Epithelial cell of prostate (primary cell): ENCODE measurements around the gene LY9.
A peak's percentile ranks its signal among the peaks of the same experiment; 100 is the strongest.

Source experiments
- DNase-seq: peaks from one replicate; pipeline ENCODE4 v3.0.0-alpha.2; 2011; ENCODE audit warnings: low read depth, low spot score
- H3K27ac ChIP-seq: fragments of 450-650 bp; 2 replicates; pipeline ENCODE4 v1.5.1; 2017; ENCODE audit warnings: mild to moderate bottlenecking

The LY9 gene

DNA sequence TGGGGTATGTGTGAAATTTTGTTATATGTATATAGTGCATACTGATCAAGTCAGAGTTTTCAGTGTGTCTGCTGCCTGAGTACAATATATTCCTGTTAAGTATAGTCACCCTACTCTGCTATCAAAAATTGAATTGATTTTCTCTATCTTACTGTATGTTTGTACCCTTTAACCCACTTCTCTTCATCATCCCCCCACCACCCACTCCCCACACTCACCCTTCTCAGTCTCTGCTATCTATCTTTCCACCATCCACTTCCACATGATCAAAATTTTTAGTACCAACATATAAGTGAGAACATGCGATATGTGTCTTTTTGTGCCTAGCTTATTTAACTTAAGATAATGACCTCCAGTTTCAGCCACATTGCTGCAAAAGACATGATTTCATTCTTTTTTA, 4.2 kb downstream of the LY9 start:
- no peak for DNase-seq
- no peak overlapping the region for H3K27ac ChIP-seq

DNA sequence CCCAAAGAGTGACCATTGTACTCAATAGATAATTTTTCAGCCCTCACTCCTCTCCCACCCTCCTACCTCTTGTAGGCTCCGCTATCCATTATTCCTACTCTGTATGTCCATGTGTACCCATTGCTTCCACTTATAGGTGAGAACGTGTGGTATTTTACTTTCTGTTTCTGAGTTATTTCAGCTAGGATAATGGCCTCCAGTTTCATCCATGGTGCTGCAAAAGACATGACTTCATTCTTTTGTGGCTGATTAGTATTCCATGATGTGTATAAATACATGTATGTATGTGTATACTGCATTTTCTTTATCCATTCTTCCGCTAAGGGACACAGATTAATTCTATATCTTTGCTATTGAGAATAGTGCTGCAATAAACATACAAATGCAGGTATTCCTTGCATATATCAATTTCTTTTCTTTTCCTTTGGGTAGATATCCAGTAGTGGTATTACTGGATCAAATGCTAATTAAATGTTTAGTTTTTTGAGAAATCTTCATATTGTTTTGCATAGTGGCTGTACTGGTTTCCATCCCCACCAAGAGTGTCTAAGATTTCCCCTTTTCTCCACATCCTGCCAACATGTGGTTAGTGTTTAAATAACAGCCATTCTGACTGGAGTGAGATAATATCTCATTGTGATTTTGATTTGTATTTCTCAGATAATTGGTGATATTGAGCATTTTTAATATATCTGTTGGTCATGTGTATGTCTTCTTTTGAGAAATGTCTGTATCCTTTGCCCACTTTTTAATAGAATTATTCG, 4.9 kb downstream of the LY9 start:
- no peak for DNase-seq
- H3K27ac ChIP-seq: no peak overlapping the region

DNA sequence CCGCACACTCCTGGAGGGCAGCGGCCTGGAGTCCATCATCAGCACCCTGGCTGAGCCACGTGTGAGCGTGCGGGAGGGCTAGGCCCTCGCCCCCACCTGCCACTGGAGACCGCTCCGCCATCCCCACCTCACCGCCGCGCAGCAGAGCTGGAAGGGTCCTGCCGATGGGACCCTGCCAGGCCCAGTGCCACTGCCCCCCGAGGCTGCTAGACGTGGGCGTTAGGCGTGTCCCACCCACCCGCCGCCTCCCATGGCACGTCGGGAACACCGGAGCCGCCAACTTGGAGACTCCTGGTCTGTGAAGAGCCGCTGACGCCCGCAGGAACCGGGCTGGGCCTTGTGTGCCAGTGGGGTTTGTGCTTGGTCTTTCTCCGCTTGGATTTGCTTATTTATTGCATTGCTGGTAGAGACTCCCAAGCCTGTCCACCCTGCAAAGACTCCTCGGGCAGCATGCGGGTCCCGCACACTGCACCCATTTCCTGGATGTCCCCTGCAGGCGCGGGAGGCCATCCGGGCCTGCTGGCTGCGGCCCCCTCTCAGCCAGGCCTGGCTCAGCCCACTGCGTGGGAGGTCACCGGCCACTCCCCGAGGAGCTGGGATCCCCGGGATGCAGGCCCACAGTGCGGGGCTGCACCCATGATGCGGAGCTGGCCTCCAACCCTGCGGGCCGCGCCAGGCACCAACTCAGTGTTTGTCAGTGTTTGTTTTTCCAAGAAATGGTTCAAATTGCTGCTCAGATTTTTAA, 6.0 kb downstream of the LY9 start:
- no peak overlapping the region for H3K27ac ChIP-seq
- no peak for DNase-seq

DNA sequence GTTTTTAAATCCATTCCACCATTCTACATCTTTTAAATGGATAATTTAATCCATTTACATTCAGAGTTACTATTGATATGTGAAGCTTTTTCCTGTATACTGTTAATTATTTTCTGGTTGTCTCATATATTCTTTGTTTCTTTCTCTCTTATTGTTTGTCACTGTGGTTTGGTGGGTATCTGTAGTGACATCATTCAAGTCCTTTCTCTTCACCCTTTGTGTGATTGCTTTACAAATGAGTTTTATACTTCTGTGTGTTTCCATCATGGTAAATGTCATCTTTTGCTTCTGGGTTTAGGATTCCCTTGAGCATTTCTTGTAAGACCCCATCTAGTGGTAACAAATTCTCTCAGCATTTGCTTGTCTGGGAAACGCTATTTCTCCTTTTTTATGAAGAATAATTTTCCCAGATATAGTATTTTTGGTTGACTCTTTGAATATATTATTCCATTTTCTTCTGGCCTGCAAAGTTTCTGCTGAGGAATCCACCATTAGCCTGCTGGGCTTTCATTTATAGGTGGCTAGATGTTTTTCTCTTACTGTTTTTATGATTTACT, 10.2 kb downstream of the LY9 start:
- DNase-seq: no peak
- no peak overlapping the region for H3K27ac ChIP-seq

DNA sequence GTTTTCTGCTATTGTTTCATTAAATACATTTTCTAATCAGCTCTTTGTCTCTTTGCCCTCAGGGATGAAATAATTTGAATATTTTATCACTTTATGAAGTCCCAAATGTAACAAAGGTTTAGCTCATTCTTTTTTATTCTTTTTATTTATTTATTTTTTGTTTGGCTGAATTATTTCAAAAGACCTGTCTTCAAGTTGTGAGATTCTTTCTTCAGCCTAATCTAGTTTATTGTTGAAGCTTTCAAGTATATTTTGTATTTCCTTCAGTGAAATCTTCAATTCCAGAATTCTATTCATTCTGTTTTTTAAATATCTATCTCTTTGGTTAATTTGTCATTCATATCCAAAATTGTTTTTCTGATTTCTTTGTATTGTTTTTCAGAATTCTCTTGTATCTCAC, 10.8 kb downstream of the LY9 start:
- H3K27ac ChIP-seq: no peak overlapping the region
- DNase-seq: no peak

DNA sequence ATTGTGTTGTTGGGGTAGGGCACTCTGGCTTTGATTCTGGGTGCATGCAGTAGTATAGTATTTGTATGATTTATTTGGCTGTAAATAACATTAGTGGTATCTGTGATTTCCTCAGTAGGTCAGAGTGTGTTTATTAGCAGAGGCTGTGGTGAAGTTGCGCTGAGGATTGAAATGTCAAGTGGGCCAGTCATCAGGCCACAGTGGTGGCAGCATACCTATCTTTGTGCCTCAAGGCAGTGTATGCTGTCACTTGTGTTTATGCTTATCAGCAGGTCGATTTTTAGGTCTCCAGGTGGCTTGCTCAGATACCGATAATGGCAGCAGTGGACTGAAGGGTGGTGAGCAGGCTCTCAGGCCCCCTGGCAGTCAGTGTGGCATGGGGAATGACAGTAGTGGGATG, 11.3 kb downstream of the LY9 start:
- no peak overlapping the region for H3K27ac ChIP-seq
- no peak for DNase-seq

DNA sequence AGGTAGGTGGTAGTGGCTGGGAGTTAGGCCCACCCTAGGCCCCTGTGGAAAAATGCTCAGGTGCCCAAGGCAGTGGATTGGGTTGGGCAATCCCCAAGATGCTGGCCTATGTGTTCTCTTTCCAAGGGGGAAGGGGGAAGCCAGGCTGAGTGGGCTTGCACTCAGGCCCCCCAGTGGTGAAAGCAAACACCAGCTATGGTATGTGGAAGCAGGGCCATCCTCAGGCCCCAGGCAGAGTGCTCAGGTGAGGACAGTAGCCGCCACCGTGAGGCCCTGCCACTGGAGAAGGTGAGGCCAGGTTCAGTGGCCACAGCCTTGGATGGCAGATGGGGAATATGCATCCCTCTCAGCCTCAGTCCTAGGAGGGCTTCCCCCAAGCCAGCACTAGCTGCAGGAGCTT, 11.8 kb downstream of the LY9 start:
- no peak for DNase-seq

DNA sequence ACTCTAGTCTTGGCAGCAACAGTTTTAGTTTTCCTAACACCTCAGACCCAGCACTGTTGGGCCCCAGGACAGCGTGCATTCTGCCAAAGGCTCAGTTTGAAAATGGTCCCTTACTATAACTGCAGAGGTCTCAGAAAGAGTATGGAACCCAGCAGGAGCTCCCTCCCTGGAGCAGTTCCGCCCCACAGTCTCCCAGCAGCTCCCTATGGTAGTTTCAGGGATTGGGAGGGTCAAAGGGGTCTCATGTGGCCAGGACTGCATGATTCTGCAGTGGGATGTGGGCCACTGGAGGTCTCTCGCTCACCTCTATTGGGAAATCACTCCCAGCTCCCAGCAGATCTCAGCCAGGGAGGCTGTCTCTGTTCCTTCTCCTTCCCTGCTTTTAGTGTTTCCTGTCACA, 12.3 kb downstream of the LY9 start:
- no peak for DNase-seq
- no peak overlapping the region for H3K27ac ChIP-seq

More for the DNA sequence above, 11.8 kb downstream of the LY9 start:
- H3K27ac ChIP-seq: no peak overlapping the region

DNA sequence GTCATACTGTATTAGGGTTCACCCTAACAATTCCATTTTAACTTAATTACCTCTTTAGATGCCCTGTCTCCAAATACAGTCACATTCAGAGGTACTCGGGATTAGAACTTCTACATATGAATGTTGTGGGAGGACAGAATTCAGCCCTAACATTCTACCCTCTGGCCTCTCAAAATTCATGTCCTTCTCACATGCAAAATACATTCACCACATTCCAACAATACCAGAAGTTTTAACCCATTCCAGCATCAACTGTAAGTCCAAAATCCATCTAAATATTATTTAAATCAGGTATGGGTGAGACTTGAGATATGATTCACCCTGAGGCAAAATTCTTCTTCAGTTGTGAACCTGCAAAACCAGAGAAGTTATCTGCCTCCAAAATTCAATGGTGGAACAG, 14.5 kb downstream of the LY9 start:
- DNase-seq: no peak
- H3K27ac ChIP-seq: no peak overlapping the region

DNA sequence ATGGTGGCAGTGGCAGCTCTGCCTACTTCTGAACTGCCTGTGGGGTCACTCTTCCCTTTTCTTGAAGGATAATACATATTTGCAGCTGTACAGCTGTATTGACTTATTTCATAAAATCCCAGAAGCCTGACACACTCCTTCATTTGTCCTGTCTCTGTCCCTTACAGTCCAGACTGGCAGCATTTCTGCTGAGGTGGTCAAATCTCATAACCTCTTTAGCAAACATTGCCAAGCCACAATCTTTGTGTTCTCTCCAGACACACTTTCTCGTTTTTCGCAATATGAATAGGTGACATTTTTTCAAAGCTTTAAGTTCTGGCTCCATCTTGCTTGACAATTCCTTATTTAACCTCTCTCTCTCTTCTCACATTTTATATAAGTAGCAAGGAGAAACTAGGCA, 15.2 kb downstream of the LY9 start:
- no peak overlapping the region for H3K27ac ChIP-seq

DNA sequence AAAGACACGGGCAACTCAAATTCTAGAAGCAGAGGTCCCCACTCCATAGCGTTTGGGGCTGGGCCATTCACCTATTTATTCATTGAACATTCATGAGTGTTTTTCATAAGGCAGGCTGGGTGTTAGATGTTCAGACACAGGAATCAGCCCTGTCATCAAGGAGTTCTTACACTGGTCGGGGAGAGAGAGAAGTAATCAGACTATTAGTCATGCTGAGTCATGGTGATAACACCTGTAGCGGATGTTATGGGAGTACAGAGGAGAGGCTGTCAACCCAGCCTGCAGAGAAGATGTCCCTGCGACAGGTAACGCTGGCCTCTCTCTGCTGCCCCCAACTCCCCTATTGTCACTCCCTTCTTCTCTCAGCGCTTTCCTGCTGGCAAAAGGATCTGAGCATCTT, 17.2 kb downstream of the LY9 start:
- H3K27ac ChIP-seq: peak overlapping the region; percentile 35
- DNase-seq: peak; percentile 78

More for the DNA sequence above, 15.2 kb downstream of the LY9 start:
- no peak for DNase-seq

DNA sequence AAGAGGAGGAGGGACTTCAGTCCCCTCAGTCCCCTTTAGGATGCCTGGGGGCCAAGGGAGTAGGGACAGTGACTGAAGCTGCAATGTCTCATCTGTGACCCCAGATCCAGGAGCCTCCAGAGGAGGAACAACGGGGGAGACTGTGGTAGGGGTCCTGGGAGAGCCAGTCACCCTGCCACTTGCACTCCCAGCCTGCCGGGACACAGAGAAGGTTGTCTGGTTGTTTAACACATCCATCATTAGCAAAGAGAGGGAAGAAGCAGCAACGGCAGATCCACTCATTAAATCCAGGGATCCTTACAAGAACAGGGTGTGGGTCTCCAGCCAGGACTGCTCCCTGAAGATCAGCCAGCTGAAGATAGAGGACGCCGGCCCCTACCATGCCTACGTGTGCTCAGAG, 18.3 kb downstream of the LY9 start:
- H3K27ac ChIP-seq: no peak overlapping the region
- DNase-seq: no peak

DNA sequence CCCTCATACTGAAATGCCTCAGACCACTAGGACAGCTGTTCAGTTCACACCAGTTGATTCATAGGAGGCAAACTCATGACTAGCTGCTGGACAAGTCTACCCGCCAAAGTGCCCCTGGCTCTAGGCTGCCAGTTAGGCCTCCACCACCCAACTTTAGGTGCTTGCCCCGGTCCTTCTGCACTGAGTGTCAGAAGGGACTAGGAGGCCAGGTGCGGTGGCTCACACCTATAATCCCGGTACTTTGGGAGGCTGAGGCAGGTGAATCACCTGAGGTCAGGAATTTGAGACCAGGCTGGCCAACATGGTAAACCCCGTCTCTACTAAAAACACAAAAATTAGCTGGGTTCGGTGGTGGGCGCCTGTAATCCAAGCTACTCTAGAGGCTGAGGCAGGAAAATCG, 18.9 kb downstream of the LY9 start:
- no peak for DNase-seq
- H3K27ac ChIP-seq: no peak overlapping the region

DNA sequence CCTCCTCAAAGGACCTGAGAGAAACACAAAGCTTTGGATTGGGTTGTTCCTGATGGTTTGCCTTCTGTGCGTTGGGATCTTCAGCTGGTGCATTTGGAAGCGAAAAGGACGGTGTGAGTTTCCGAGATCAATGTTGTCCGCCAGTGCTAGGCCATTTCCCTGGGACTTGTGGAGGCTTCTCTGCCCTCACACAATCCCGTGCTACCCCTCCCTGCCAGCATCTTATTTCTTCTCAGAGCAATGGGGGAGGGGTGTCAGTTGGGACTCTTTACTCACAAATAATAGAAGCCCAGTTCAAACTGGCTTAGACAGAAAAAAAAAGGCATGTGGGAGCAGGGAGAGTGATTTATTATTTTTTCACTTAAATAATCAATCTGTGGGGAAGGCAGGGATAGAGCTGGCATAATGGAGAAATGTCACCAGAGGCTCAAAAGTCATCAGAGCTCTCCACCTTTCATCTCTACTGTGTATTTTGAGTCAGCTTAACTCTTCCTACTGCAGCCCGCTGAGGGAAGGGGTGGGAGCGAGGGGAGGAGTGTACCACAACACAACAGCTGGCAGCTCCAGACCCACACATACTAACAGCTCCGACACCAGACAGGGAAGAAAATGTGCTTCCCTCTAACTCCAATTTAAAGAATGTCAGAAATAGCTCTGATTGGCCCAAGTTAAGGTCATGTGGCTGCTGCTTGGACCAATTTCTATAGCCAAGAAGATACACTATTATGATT, 22.4 kb downstream of the LY9 start:
- no peak for DNase-seq
- H3K27ac ChIP-seq: no peak overlapping the region

DNA sequence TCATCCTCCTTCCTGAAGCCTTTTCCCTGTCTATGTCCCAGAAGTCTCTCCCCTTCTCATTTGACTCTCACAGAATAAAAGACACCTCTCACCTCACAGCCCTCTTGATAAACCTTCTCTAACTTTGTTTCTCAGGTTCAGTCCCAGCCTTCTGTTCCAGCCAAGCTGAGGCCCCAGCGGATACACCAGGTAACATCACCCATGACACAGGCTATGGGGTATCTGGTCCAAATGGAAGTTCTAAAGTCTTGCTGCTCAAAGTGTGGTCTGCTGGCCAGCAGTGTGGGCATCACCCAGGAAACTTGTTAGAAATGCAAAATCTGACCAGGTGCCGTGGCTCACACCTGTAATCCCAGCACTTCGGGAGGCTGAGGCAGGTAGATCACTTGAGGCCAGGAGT, 23.2 kb downstream of the LY9 start:
- H3K27ac ChIP-seq: no peak overlapping the region
- no peak for DNase-seq

DNA sequence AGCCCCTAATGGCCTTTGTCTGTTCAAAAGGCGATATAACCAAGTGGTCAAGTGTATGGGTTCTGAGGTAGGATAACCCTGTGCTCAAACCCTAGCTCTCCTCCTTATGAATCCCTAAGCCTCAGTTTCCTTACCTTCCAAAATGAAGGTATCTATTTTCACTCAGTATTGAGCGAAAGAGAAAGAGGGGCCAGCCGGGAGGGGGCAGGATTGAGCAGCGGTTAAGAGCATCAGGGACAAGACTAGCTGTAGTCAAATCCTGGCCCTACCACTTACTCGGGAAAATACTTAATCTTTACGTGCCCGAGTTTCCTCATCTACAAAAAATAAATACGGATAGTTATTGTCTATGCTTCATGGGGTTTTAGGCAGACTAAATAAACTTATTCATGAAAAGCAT, 25.7 kb downstream of the LY9 start:
- DNase-seq: no peak
- H3K27ac ChIP-seq: no peak overlapping the region

DNA sequence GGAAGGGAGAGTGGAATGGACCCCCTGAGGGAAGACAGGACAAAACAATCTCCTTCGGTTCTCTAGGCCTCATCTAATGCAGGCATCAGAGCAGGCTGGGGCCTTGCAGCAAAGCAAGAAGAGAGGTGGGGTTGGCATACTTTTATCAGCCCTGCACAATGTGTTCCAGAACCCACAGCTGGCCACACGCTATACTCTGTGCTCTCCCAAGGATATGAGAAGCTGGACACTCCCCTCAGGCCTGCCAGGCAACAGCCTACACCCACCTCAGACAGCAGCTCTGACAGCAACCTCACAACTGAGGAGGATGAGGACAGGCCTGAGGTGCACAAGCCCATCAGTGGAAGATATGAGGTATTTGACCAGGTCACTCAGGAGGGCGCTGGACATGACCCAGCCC, 27.3 kb downstream of the LY9 start:
- no peak for DNase-seq
- no peak overlapping the region for H3K27ac ChIP-seq

DNA sequence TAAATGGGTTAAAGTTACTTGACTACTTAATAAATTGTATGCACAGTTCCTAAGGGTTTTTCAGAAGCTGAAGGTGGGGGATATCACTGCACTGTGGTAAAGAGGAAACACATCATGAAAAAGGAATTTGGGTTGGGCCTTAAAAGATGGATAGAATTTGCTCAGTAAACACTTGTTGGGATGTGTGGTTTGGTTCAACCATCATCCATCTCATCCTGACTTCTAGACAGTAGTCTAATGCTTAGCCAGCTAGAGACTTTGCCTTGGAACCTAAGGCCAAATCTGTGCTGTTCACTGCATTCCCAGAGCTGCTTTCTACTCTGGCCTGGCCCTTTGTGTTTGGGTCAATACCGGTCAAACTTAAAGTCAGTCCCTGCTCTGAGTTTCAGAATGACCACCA, 30.6 kb downstream of the LY9 start:
- H3K27ac ChIP-seq: peak overlapping the region; percentile 81
- no peak for DNase-seq

DNA sequence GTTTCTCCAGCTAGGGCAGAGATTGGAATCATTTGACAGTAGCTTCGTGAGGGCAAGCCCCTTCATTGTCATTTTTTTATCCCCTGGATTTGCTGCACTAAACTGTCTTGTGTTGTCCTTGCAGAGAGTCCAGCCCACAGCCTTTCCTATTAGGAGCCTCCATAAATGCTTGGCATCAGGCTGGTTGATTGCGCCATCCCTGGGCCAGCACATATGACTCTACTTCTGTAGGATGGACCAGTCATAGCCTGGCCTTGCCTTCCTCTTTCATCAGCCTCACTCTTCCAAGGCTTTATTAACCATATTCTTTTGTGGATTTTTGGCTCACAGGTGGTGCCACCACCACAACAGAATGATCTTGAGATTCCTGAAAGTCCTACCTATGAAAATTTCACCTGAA, 31.4 kb downstream of the LY9 start:
- no peak for DNase-seq
- peak overlapping the region; percentile 81 for H3K27ac ChIP-seq

DNA sequence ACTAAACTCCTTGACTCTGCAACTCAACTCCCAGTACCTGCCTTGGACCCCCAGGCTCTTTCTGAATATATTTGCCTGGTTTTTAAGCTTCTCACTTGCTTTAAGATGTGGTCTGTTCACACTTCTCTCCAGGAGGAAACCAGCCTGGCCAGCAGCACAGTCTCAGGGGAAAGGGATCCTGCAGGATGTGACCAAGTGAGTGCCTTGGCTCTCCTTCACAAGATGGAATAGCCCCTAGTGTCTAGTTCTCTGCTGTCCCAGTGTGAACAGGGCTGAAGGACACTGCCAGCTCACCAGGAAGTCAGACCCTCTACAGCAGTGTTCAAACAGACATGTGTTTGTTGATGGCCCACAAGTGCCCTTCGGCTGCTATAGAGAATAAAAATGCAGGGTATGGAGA, 33.8 kb downstream of the LY9 start:
- no peak for DNase-seq
- no peak overlapping the region for H3K27ac ChIP-seq
